ENCODE measurements around the gene TBRG1.

DNA sequence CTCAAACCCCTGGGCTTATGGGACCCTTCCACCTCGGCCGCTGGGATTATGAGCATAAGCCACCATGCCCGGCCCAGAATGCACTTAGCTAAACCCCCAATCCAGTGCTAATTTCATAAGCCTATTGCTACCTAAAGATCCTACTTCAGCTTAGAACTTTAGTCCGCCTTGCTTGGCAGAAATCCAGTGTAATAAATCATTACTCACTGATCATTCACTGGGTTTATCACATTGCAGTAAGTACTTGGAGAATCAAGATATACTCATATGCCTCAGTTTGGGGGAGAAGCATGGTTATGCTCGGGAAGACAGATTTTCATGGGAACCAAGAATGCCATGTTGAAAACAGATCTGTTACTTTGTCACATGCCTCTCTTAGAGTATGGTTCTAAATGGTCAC lies 3.8 kb upstream of the TBRG1 start:
- TF ChIP-seq YY1 (IDR thresholded peaks at IDR 0.05; ENCODE audit: insufficient read depth, insufficient read length) (no peak), ZNF274 (IDR thresholded peaks at IDR 0.05; ENCODE audit: low read depth, low read length) (no peak)

All from NT2/D1 (cell line).